ENCODE measurements around the gene CFTR. TPM values are rescaled to one million over a fixed set of nuclear protein-coding genes. Genes with fewer than 3 reads are reported as not detected.

CFTR gene
- total RNA-seq, 1 experiment from 2014 or later, result 1.2 TPM

- H2BK120ac ChIP-seq (ENCODE audit: low read depth, low read length, poor library complexity, severe bottlenecking), result no peak overlapping the region
- no peak for DNase-seq
- H3K18ac ChIP-seq (ENCODE audit: insufficient read length, low read depth, low read length), result no peak overlapping the region
- H3K14ac ChIP-seq (ENCODE audit: insufficient read depth, low read length), result no peak overlapping the region
- H2AFZ ChIP-seq (ENCODE audit: low read length), result no peak overlapping the region
- H3K9ac ChIP-seq (ENCODE audit: extremely low read depth, insufficient read length, low read length), result no peak overlapping the region
- H3K27ac Mint-ChIP-seq, result no peak overlapping the region; a peak in 1 of 7 replicates
- no peak overlapping the region for H3K56ac ChIP-seq (ENCODE audit: insufficient read length, low read depth, low read length)
- H4K20me1 ChIP-seq (ENCODE audit: control insufficient read depth, insufficient read depth, insufficient read length), result no peaks in the 10 kb centered on the region
- no peak overlapping the region for H3T11ph ChIP-seq (ENCODE audit: low read length)
- no peak overlapping the region for H2BK15ac ChIP-seq (ENCODE audit: low read depth, low read length)
- no peak overlapping the region for H3K4me2 ChIP-seq (ENCODE audit: insufficient read depth, insufficient read length, low read length)
- H4K8ac ChIP-seq (replicated peaks; ENCODE audit: insufficient read length, low read depth, low read length), result no peak overlapping the region
- no peak overlapping the region for H4K5ac ChIP-seq (ENCODE audit: insufficient read length, low read depth, low read length)
- no peak overlapping the region for H2BK12ac ChIP-seq (ENCODE audit: insufficient read length, low read depth, low read length)
- no peaks in the 10 kb centered on the region for H3K79me2 ChIP-seq (ENCODE audit: insufficient read depth, low read length)
- H3K27me3 ChIP-seq (ENCODE audit: insufficient read depth, low read length), result no peaks in the 10 kb centered on the region
- H3K27me3 Mint-ChIP-seq (ENCODE audit: low read depth), result no peaks in the 10 kb centered on the region
- H4K91ac ChIP-seq (ENCODE audit: insufficient read length, low read depth, low read length), result no peak overlapping the region
- no peaks in the 10 kb centered on the region for H3K23me2 ChIP-seq (ENCODE audit: insufficient read length, low read depth, low read length, poor library complexity, severe bottlenecking)
- peaks cover 0 to 6% of the 10 kb centered on the region in 2 experiments; a peak in 3 of 4 replicates for H3K4me1 Mint-ChIP-seq
- H3K4ac ChIP-seq (ENCODE audit: low read depth, low read length), result no peak overlapping the region
- no CpG with 5 or more reads among the region's 2 CpGs for WGBS (ENCODE audit: extremely low coverage, insufficient read length, low lambda C conversion rate)
- TF ChIP-seq CTCF (conservative IDR thresholded peaks at IDR 0.05), result no peak
- no peak overlapping the region for H3K27ac ChIP-seq (ENCODE audit: insufficient read length, low read depth, low read length)
- peaks cover 4 to 8% (median 8%) of the 10 kb centered on the region in 3 experiments for H3K36me3 Mint-ChIP-seq (ENCODE audit: insufficient read depth in 1 of 3, low read depth in 3 of 3)
- H2BK20ac ChIP-seq (ENCODE audit: low read depth, low read length, poor library complexity, severe bottlenecking), result no peak overlapping the region
- H2AK5ac ChIP-seq (ENCODE audit: insufficient read length, low read length), result no peak overlapping the region
- H2BK5ac ChIP-seq (ENCODE audit: insufficient read length, low read length), result no peak overlapping the region
- no peaks in the 10 kb centered on the region for H3K4me1 ChIP-seq (ENCODE audit: insufficient read depth, low read length)
- H3K9me3 Mint-ChIP-seq, result 0 out of 5 replicates have a peak, but pooled peaks cover 0 to 4% of the 10 kb centered on the region in 2 experiments
- H3K79me1 ChIP-seq (ENCODE audit: insufficient read depth, low read depth, low read length, poor library complexity, severe bottlenecking), result no peaks in the 10 kb centered on the region
- H3K23ac ChIP-seq (ENCODE audit: insufficient read length, low read depth, low read length), result no peak overlapping the region
- H3K9me3 ChIP-seq (ENCODE audit: control insufficient read depth, low read depth, low read length), result no peaks in the 10 kb centered on the region
- no peak overlapping the region for H3K4me3 Mint-ChIP-seq
These were observed 117.9 kb downstream of the CFTR start for GRCh38 chr7:117597755-117598154.
